T-helper 1 cell treated with Interleukin-12 subunit alpha and Interleukin-12 subunit beta and Interleukin-4 antibody, amounts not matched to agents 30 ng/mL and 1 ng/mL, for 36 hours (primary cell): ENCODE measurements around the gene ZNF83. TPM values are rescaled to one million over a fixed set of nuclear protein-coding genes. Genes with fewer than 3 reads are reported as not detected.
"Not testable (repeated sequence)": the region's sequence is repeated elsewhere in the genome, so short reads cannot be mapped to it uniquely, and the experiment has no call there.

ENCODE experiments used
- intact Hi-C: fragments of 100-400 bp; cut with micrococcal nuclease; formaldehyde crosslinking; loops from one replicate; pipeline ENCODE4 v1.15.1; 2024
- total RNA-seq: library from RNA; stranded (reverse); gene quantifications from 2 replicates; pipeline ENCODE4 v1.2.3, GENCODE V29; 2022

ZNF83 gene
- total RNA-seq, result 40.7 and 42.6 TPM in 2 replicates

DNA sequence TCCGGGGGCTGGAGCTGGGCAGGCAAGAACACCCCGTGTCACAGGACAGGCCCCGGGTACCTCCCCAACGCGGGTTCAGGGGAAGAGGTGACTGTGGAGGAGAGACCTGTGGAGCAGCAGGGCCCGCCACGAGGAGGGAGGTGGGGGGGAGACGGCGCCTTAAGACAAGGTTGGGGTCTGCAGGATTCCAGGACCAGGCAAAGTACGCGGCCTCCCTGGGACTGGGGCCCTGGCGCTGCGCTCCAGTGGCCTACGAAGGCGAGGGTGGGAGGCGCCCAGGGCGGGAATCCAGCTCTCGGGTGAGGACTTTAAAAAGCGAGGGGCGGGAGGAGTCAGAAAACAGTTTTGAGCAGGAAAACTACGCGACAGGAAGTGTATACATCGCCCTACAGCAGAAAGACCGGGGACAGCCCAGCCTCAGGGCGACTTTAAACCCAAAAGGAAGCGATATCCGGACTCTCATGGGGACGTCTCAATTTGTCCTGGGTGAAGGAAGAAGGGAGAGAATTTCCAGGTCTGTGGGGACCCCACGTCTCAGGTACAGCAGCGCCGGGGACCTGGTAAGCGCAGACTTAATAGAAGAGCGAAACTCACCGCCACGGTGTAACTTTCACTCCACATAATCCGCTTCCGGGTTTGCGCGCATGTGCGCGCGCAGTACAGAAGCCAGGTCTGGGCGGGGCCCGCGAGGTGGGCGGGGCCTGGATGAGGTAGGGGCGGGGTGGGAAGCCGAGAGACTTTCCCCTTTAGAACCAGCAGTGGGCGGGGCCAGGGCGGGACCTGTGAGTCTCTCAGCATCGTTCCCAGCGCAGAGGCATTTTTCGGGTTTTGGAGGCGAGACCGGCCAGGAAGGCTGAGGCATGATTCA lies at the start of gene ZNF83:
Gene ZNF83 (minus strand): TSS at position 638 of the 868 bp plus-strand sequence.
- intact Hi-C loops, result loop anchor here (1.0 to 5.0 kb wide), 26 partner anchors 37 to 884 kb away; partner anchors contain the start of genes ZNF160, ZNF320, ZNF347 and ZNF432

- intact Hi-C loops, result no loop called here
These were observed 49.5 kb upstream of the ZNF83 start for GRCh38 chr19:52687684-52688083.

- intact Hi-C loops, result no loop called here
These were observed 47.7 kb upstream of the ZNF83 start for GRCh38 chr19:52685811-52686210.

DNA sequence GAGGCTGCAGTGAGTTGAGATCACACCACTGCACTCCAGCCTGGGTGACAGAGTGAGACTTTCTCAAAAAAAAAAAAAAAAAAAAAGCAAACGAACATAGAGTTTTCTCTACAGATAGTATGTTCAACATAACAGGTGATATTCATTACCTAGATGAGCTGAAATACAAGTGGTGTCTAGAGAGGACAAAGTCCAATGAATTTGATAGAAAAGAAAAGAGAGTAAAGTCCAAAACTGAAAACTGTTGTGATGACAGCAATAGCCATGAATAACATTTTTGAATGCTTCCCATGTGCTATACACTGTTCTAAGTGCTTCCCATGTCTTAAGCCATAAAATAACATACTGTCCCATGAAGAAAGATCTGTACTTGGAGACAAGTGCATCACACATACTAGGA lies 43.1 kb upstream of the ZNF83 start:
- intact Hi-C loops, result not testable (repeated sequence)

GRCh38 chr19:52679598-52679997 lies 41.4 kb upstream of the ZNF83 start:
- intact Hi-C loops, result no loop called here

DNA sequence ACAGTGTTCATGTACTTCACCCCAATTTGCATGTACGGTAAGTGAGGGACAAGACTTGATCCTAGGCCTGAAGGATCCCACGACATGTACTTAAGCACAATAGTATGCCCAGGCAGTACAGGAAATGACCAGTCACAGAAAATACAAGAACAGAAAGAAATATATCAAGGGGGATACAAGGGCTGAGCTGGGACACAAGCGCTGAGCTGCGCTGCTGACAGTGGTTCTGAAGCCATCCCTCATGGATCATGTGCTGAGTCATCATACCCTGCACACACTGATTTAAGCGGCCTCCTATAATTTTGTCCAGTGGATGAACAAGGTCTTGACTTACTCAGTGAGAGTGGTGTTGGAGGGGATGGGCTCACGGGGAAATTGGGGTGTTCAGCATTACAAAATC lies 37.1 kb upstream of the ZNF83 start:
- intact Hi-C loops, result not testable (repeated sequence)

GRCh38 chr19:52673014-52673413 lies 34.9 kb upstream of the ZNF83 start:
- intact Hi-C loops, result no loop called here

GRCh38 chr19:52670046-52670445 lies 31.9 kb upstream of the ZNF83 start:
- intact Hi-C loops, result no loop called here

DNA sequence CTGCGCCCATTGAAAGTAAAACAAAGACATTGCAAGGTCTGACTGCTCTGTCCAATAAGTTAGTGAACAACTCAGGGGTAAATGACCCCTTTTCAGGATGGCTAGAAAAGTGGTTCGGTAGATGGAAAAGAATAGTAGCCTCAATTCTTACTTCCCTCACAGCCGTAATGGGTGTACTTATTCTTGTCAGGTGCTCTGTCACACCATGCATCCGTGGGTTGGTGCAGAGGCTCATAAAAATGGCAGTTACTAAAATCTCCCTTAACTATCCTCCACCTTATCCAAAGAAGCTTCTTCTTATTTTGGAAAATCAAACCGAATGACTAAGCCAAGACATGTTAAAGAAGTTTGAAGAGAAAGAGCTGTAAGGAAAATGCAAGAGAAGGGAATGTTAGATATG lies 31.4 kb upstream of the ZNF83 start:
- intact Hi-C loops, result no loop called here

GRCh38 chr19:52667972-52668371 lies 29.8 kb upstream of the ZNF83 start:
- intact Hi-C loops, result no loop called here

DNA sequence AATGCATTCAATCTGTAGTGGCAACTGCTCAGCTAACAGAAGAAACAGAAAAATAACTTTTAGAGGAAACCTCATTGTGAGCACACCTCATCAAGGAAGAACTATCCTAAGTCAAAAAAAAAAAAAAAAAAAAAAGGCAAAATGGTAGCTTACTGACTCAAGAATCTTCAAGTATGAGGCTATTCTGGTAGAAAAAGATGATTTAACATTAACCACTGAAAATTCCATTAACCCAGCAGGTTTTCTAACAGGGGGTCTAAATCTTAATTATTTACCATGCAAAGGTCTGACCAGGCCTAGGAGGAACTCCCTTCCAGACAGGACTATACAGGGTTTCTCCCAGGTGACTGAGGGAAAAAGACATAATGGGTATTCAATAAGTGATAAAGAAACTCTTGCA lies 28.4 kb upstream of the ZNF83 start:
- intact Hi-C loops, result no loop called here

DNA sequence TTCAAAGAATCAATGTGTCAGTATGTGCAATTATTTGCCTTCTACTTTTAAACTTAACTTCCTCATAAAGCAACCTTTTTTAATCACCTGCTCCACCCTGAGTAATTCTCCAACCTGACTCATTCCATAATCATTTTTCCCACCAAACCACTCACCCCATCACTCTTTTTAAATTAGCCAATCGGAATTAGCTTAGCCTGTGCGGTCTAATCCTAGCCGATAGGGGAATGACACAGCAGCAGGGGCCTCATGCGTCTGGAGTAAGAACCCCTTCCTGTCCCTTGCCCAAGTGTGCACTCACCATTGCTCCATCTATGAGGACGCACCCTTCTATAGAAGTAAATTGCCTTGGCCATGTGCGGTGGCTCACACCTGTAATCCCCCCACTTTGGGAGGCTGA lies 27.4 kb upstream of the ZNF83 start:
- intact Hi-C loops, result no loop called here

DNA sequence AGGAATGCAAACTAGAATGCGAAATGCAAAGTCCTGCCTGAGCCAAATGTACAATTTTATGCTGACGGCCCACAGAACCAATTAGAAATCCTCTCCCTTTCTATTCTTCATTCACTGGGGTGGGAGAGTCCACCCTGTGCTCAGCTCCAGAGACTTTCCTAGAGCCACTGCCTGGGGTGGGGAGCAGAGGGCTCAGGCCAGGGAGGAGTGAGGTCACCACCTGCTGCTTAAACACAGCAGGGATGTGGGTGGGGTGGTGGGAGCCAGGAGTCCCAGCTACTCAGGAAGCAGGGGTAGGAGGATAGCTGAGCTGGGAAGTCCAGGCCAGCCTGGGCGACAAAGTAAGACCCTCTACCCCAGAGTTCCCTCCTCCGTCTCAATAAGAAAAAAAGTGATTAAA lies 26.9 kb upstream of the ZNF83 start:
- intact Hi-C loops, result no loop called here

- intact Hi-C loops, result no loop called here
These were observed 26.3 kb upstream of the ZNF83 start for GRCh38 chr19:52664461-52664860.

DNA sequence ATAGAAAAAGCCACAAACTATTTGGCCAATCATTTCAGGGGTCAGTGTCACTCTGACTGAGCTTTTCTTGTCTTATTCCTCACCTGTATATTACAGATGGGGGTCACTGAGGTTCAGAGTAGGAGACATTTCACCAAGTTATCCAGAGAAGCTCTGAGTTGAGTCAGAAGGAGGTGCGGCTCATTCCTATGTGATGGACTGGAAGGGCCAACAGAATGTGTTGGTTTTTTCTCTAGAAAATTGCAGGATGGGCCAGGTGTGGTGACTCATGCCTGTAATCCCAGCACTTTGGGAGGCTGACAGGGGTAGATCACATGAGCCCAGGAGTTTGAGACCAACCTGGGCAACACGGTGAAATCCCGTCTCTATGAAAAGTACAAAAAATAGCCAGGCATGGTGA lies 24.5 kb upstream of the ZNF83 start:
- intact Hi-C loops, result no loop called here

- intact Hi-C loops, result no loop called here
These were observed 22.8 kb upstream of the ZNF83 start for GRCh38 chr19:52660981-52661380.

DNA sequence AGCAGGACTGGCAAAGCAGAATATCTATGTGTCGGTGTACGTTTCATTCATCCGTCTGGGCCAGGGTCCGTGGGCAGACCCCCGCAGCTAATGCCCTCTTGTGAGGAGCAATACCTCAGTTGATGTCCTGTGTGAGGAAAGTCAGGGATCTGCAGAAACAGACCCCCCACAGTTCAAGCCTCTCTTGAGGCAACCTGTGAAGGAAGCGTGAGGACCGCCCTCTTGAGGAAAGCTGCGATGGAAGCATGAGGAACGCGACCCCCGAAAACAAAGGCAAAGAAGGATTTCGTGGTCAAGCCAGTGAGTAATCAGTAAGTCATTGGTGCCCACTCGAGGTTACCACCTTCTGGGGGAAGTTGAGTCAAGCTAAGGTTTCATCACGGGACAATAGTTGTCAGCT lies 20.9 kb upstream of the ZNF83 start:
- intact Hi-C loops, result no loop called here

GRCh38 chr19:52658595-52658994 lies 20.4 kb upstream of the ZNF83 start:
- intact Hi-C loops, result no loop called here

DNA sequence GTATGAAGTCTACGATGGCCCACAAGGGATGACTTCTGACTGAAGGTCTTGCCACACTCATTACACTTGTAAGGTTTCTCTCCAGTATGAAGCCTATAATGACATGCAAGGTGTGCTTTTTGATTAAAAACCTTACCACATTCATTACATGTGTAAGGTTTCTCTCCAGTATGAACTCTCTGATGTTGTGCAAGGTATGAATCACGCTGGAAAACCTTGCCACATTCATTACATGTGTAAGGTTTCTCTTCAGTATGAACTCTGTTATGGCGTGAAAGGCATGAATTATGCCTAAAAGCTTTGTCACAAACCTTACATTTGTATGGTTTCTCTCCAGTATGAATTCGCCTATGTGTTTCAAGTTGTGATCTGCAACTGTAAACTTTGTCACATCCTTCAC lies 15.0 kb upstream of the ZNF83 start:
- intact Hi-C loops, result no loop called here

GRCh38 chr19:52651956-52652355 lies 13.8 kb upstream of the ZNF83 start:
- intact Hi-C loops, result no loop called here

DNA sequence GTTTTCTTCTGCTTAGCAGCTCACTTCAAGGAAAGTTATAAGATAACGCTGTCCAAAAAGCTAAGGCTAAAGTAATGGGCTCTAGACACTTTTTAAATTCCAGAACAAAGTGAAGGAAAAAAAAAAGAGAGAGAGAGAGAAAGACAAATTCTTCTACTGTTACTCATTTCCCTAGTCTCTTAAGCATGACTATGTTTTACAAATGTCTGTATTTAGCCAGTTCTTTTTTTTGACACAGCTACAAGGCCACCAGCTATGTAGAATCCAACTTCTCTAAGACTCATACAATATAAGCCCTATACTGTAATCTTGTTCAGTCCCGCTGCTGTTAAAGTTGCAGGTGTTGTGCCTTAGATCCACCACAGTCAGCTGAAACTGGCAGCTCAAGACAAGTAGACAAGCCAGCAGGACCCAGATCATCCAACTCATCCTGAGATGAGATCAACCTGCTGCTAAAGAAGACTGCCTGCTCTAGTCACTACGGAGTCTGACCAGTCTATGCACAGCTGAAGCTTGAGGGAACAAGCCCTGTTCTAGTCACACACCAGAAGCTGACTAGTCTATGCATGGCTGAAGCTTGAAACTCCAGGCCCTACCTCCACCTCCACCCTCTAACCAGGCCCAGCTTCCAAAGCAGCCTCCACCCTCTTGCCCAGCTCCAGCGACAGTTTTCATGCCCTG lies 10.3 kb upstream of the ZNF83 start:
- intact Hi-C loops, result no loop called here

DNA sequence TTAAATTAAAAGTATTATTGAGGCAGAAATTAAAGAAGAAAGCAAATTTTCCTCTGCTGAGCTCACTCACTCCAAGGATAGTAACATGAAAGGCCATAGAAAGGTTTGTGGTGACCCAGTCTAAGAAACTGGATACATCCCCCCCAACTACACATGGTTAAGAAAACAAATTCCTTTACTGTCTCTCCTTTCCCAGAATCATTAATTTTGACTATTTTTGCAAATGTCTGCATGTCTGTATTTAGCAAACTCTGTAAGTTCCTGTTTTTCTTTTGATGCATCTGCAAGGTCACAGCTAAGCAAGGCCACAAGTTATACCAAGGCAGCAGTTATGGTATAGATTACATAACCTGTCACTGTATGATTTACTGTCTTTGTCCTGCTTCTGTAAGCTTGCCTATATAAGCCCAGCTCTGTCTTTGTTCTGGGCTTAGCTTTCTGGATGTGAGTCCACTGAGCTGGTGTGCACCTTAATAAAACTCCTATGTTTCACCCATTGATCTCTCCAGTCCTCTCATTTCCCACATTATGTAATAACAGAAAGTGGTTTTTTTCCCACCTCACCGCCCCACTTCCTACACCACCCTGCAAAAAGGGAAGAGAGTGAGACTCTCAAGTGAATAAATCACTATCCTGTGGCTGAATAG lies 8.5 kb upstream of the ZNF83 start:
- intact Hi-C loops, result no loop called here
